Sigmoid colon (tissue), 7 donors: Measurements from ENCODE around the gene TMPRSS4. TPM values are rescaled to one million over a fixed set of nuclear protein-coding genes. Genes with fewer than 3 reads are reported as not detected.

Experiments used
- DNase-seq: peaks from one replicate; pipeline ENCODE4 v3.0.0-alpha.2; 2019
- H3K27ac ChIP-seq, 4 donors: fragments of 200-600 bp; sonication (generic); one replicate each; pipeline ENCODE4 v1.5.1; 2016 to 2019; ENCODE audit warnings: mild to moderate bottlenecking in 1 of 4
- H3K27me3 ChIP-seq, 3 donors: fragments of 200-600 bp; sonication (generic); one replicate each; pipeline ENCODE4 v1.5.1; 2019; ENCODE audit warnings: mild to moderate bottlenecking in 1 of 3
- H3K36me3 ChIP-seq, 4 donors: fragments of 200-600 bp; sonication (generic); one replicate each; pipeline ENCODE4 v1.5.1; 2016 to 2019
- H3K4me1 ChIP-seq, 4 donors: fragments of 200-600 bp; sonication (generic); one replicate each; pipeline ENCODE4 v1.5.1; 2017 to 2019
- H3K4me3 ChIP-seq, 4 donors: fragments of 200-600 bp; sonication (generic); one replicate each; pipeline ENCODE4 v1.5.1; 2017 to 2019; ENCODE audit warnings: mild to moderate bottlenecking in 2 of 4, moderate library complexity in 1 of 4
- H3K9me3 ChIP-seq, 4 donors: fragments of 200-600 bp in 3 of 4; sonication (generic) in 3 of 4; one replicate each; pipeline versions ENCODE4 v1.5.1 to v1.6.1; 2013 to 2019
- EP300 ChIP-seq, 4 donors: sonication (generic); formaldehyde crosslinking; IDR thresholded peaks; one replicate each; pipeline ENCODE4 v1.6.1; 2017; ENCODE audit warnings: antibody characterized with exemption in 4 of 4
- POLR2A ChIP-seq, 2 donors: fragments of 450-650 bp; IDR thresholded peaks; one replicate each; pipeline ENCODE4 v1.6.1; 2016; ENCODE audit warnings: antibody characterized with exemption in 2 of 2, mild to moderate bottlenecking in 2 of 2, moderate library complexity in 2 of 2
- POLR2AphosphoS5 ChIP-seq, 4 donors: sonication (generic); formaldehyde crosslinking; IDR thresholded peaks; one replicate each; pipeline ENCODE4 v1.6.1; 2017; ENCODE audit warnings: antibody characterized with exemption in 4 of 4
- WGBS, 2 donors: extraction: QIAGEN DNeasy Blood & Tissue Kit; methylation state at CpG; one replicate each; pipeline ENCODE4 v1.1.7; 2013; 5-methylcytosine and 5-hydroxymethylcytosine counted together
- intact Hi-C: fragments of 100-400 bp; cut with DNase I; formaldehyde crosslinking; loops from one replicate; pipeline ENCODE4 v1.15.1; 2023
- polyA plus RNA-seq, 3 donors: library from polyadenylated mRNA; stranded (reverse); fragments of 200-250 nt; gene quantifications; one replicate each; pipeline ENCODE4 v1.2.3, GENCODE V29; 2013
- total RNA-seq, 4 donors: library from RNA; depleted of rRNA; stranded (reverse); fragments of >200 nt; gene quantifications; one replicate each; pipeline ENCODE4 v1.1.0, GENCODE V29; 2016
- TF ChIP-seq, protein P1 (sequence below), 4 experiments: fragments of 450-650 bp in 3 of 4; fragments of 200-600 bp in 1 of 4; IDR thresholded peaks; one replicate each; pipeline ENCODE4 v1.5.1; 2016 to 2019; ENCODE audit warnings: antibody characterized with exemption in 4 of 4, mild to moderate bottlenecking in 3 of 4, moderate library complexity in 2 of 4
- donor health status: healthy with polysubstance abuse.
- donor health status: Bipolar disorder and iron deficiency.
- donor health status: healthy.

TMPRSS4 gene
- total and polyA plus RNA-seq, 7 donors: 1.4 to 134 (median 84.6) TPM; not detected in 3

DNA sequence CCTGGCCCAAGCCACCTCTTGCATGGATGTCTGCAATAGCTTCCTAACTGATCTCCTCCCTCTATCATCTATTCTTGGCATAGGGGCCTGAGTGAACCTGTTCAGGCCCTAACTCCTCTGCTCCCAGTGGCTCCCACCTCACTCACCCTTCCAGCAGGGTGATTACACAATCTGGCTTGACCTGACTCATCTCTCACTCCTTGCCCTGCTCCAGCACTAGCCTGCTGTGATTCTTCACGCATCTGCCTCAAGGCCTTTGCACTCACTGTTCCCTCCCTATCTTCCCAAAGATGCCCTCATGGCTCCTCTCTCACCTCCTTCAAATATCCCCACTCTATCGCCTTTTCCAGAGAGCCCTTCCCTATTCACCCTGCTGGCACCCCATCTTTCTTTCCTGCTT is 65.2 kb downstream of the TMPRSS4 start:
- DNase-seq: peak; percentile 34
- Histone ChIP-seq H3K9me3 (no peaks in the 10 kb centered on the region), H3K4me3 (no peak overlapping the region), H3K27me3 (peaks cover 0 to 60% (median 6%) of the 10 kb centered on the region in 3 donors), H3K27ac (no peak overlapping the region), H3K36me3 (no peaks in the 10 kb centered on the region), H3K4me1 (peaks cover 0 to 9% (median 7%) of the 10 kb centered on the region in 4 donors)
- WGBS, 2 donors: 60 to 66% methylated on average over 2 of the region's 2 CpGs
- intact Hi-C loops: no loop called here
- TF ChIP-seq EP300 (IDR thresholded peaks at IDR 0.05): no peak
- no peak for TF ChIP-seq POLR2A (IDR thresholded peaks at IDR 0.05)
- no peak for TF ChIP-seq POLR2AphosphoS5 (IDR thresholded peaks at IDR 0.05)
- TF ChIP-seq, protein P1, sequence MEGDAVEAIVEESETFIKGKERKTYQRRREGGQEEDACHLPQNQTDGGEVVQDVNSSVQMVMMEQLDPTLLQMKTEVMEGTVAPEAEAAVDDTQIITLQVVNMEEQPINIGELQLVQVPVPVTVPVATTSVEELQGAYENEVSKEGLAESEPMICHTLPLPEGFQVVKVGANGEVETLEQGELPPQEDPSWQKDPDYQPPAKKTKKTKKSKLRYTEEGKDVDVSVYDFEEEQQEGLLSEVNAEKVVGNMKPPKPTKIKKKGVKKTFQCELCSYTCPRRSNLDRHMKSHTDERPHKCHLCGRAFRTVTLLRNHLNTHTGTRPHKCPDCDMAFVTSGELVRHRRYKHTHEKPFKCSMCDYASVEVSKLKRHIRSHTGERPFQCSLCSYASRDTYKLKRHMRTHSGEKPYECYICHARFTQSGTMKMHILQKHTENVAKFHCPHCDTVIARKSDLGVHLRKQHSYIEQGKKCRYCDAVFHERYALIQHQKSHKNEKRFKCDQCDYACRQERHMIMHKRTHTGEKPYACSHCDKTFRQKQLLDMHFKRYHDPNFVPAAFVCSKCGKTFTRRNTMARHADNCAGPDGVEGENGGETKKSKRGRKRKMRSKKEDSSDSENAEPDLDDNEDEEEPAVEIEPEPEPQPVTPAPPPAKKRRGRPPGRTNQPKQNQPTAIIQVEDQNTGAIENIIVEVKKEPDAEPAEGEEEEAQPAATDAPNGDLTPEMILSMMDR (IDR thresholded peaks at IDR 0.05): no peak

DNA sequence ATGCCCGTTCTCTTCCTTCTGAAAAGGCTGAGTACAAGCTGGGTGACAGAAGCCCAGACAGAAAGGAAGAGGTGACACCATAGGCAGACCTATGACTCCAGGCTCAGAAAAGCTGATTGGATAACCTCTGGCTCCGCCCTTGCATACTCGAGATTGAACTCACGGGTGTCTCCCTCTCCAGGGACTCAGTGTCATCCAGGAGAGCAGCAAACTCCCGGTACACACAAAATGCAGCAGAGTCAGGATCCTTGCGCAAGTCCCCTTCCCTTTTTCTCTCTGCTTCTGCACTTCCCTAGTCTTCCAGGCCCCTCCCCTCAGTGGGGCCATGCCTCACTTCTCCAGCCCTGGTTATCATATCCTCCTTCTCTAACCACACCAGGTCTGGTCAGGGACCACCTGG is 65.9 kb downstream of the TMPRSS4 start:
- TF ChIP-seq, protein P1 (IDR thresholded peaks at IDR 0.05): no peak
- TF ChIP-seq POLR2A (IDR thresholded peaks at IDR 0.05): no peak
- TF ChIP-seq EP300 (IDR thresholded peaks at IDR 0.05): no peak
- no peak for TF ChIP-seq POLR2AphosphoS5 (IDR thresholded peaks at IDR 0.05)
- Histone ChIP-seq H3K4me3 (no peak overlapping the region), H3K9me3 (no peaks in the 10 kb centered on the region), H3K36me3 (no peaks in the 10 kb centered on the region), H3K4me1 (peaks cover 0 to 9% (median 7%) of the 10 kb centered on the region in 4 donors), H3K27me3 (peaks cover 0 to 59% (median 6%) of the 10 kb centered on the region in 3 donors), H3K27ac (no peak overlapping the region)
- intact Hi-C loops: no loop called here
- DNase-seq: peak; percentile 63
- WGBS, 2 donors: 22 to 27% methylated on average over 6 of the region's 6 CpGs

DNA sequence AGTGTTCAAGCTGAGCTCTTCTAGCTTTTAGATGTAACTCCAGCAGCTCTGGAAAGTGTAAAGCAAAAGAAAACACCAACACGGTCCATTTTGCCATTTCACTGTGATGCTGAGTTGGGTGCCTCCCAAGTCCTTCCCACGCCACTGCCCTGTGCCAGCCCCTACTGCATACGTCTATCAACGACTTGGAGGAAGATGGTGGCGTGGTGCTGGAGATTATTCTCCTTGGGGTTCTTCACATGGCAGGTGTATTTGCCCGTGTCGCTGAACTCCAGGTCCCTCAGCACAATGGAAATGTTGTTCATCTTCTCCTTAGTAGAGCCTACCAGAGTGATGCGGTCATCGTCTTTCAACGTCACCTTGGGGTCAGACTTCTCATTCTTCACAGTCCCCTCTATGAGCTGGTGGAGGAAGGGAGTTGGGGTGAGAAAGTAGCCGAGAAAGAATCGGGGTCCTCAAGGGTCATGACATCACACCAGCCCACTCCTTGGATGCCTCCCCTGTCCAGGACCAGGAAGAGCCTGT is 66.8 kb downstream of the TMPRSS4 start:
- peaks cover 0 to 53% (median 6%) of the 10 kb centered on the region in 3 donors for H3K27me3 ChIP-seq
- TF ChIP-seq, protein P1 (IDR thresholded peaks at IDR 0.05): no peak
- TF ChIP-seq POLR2AphosphoS5 (IDR thresholded peaks at IDR 0.05): no peak
- TF ChIP-seq POLR2A (IDR thresholded peaks at IDR 0.05): no peak
- no peak for TF ChIP-seq EP300 (IDR thresholded peaks at IDR 0.05)
- H3K36me3 ChIP-seq: no peaks in the 10 kb centered on the region
- intact Hi-C loops: loop anchor here (2.0 kb wide), 1 partner anchor 345 kb away; no protein-coding TSS in a partner anchor
- no peak overlapping the region for H3K27ac ChIP-seq
- H3K4me3 ChIP-seq: no peak overlapping the region
- peak; percentile 58 for DNase-seq
- peaks cover 0 to 9% (median 7%) of the 10 kb centered on the region in 4 donors for H3K4me1 ChIP-seq
- H3K9me3 ChIP-seq: no peaks in the 10 kb centered on the region
- WGBS, 2 donors: 70 to 84% methylated on average over 12 of the region's 12 CpGs

DNA sequence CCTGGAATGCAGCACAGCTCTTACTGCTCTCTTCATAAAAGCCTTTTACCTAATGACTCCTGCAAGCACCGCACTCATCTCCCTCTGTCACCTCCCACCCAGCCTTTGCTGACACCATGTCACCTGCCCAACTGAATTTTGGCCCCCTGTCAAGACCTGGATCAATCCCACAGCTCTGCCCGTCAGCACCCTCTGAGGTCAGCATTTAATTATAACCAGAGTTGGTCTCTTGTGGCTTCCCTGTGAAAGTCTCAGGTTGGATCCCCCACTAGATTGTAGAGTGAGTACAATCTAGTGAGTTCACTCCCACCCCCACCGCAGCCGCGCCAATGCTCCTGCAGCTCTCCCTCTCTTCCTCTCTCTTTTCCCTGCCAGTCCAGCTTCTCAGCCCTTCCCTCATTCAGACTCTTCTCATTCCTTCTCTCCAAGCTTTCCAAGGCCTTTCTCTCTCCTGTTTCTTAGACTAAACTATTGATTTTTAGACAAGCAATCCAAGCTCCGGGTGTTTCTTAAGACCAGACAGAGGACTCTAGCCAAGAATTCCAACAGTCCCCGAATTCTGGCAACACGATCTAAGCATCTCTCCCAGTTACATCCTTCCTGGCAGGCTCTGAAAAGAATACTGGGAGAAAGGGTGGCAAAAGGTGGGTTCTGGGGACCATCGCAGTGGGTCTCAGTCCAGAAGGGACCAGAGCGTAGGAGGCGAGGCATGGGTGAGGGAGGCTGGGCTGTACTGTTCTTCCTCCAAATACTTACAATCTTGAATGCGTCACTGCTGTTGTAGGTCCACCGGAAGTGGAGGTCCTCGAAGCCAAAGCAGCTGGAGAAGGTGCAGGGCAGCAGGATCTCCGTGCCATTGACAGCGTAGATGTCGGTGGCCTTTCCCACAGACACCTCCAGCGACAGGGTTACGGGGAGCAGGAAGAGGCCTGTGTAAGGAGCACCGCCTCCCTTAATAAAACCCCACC is 67.7 kb downstream of the TMPRSS4 start:
- peak; percentile 54 for DNase-seq
- 57 to 66% methylated on average over 20 of the region's 20 CpGs for WGBS, 2 donors
- TF ChIP-seq EP300 (IDR thresholded peaks at IDR 0.05) (no peak), POLR2A (IDR thresholded peaks at IDR 0.05) (no peak), POLR2AphosphoS5 (IDR thresholded peaks at IDR 0.05) (no peak)
- TF ChIP-seq, protein P1 (IDR thresholded peaks at IDR 0.05): no peak
- peaks cover 0 to 9% (median 7%) of the 10 kb centered on the region in 4 donors for H3K4me1 ChIP-seq
- H3K4me3 ChIP-seq: peak overlapping the region in 2 of 4 donors; percentile 60 to 66
- H3K27ac ChIP-seq: no peak overlapping the region
- peaks cover 0 to 50% (median 6%) of the 10 kb centered on the region in 3 donors for H3K27me3 ChIP-seq
- H3K36me3 ChIP-seq: no peaks in the 10 kb centered on the region
- intact Hi-C loops: loop anchor here (1.0 to 5.0 kb wide), 3 partner anchors 27 to 344 kb away; no protein-coding TSS in a partner anchor
- H3K9me3 ChIP-seq: no peaks in the 10 kb centered on the region
